B cell (primary cell): Measurements from ENCODE around the gene MYO1E. TPM values are rescaled to one million over a fixed set of nuclear protein-coding genes. Genes with fewer than 3 reads are reported as not detected.

ENCODE experiments used
- ATAC-seq: fragments of 200-7000 bp; cut with Tn5 transposase; one replicate; pipeline ENCODE4 v1.10.0; 2021; ENCODE audit warnings: low read depth, mild to moderate bottlenecking, moderate number of reproducible peaks, moderate library complexity
- CTCF ChIA-PET: fragments of 350-600 bp; sonication (Branson Sonifier 250); formaldehyde crosslinking; loops from one replicate; lab custom pipeline; 2021; ENCODE audit warnings: antibody characterized with exemption, inconsistent platforms; lab: Charles Lee
- POLR2A ChIA-PET: fragments of 350-600 bp; sonication (Branson Sonifier 250); formaldehyde crosslinking; loops from one replicate; lab custom pipeline; 2021; ENCODE audit warnings: antibody characterized with exemption; lab: Charles Lee
- DNase-seq: peaks from one replicate; pipeline ENCODE4 v3.0.0; 2013
- H2AFZ ChIP-seq: 2 replicates; pipeline ENCODE4 v1.6.1; 2012; ENCODE audit warnings: mild to moderate bottlenecking, low read depth, low read length; ENCODE audit not compliant: insufficient read depth, poor library complexity, severe bottlenecking
- H3K27ac ChIP-seq, 2 donors: 1 replicate in 1 of 2; 2 replicates in 1 of 2; pipeline ENCODE4 v1.5.1; 2012 to 2013; ENCODE audit warnings: low read length in 2 of 2, mild to moderate bottlenecking in 2 of 2, moderate library complexity in 1 of 2
- H3K27me3 ChIP-seq, 4 experiments: fragments of 200-600 bp in 1 of 4; sonication (generic) in 1 of 4; replicated peaks in 1 of 4; 1 replicate in 2 of 4; 2 replicates in 2 of 4; pipeline versions ENCODE4 v1.6.1 to v1.7.0; 2013 to 2016; ENCODE audit warnings: low read length in 3 of 4, mild to moderate bottlenecking in 2 of 4, mixed read lengths in 1 of 4, moderate library complexity in 1 of 4; ENCODE audit not compliant: insufficient read depth in 4 of 4, control insufficient read depth in 3 of 4; ENCODE audit errors: control extremely low read depth in 1 of 4
- H3K36me3 ChIP-seq, 2 experiments: replicated peaks in 1 of 2; 1 replicate in 1 of 2; 2 replicates in 1 of 2; pipeline versions ENCODE4 v1.6.1 to v1.7.1; 2013; ENCODE audit warnings: low read length in 1 of 2; ENCODE audit not compliant: insufficient read depth in 2 of 2, control insufficient read depth in 1 of 2; ENCODE audit errors: control extremely low read depth in 1 of 2, extremely low read depth in 1 of 2
- H3K4me1 ChIP-seq, 2 donors: fragments of 200-600 bp in 1 of 2; sonication (generic) in 1 of 2; 1 replicate in 1 of 2; 2 replicates in 1 of 2; pipeline versions ENCODE4 v1.5.1 to v1.6.1; 2013 to 2017; ENCODE audit warnings: low read length in 2 of 2; ENCODE audit not compliant: control insufficient read depth in 2 of 2, insufficient read depth in 2 of 2
- H3K4me2 ChIP-seq: replicated peaks from 2 replicates; pipeline ENCODE3; 2012; ENCODE audit warnings: mild to moderate bottlenecking, low read depth, low read length; ENCODE audit not compliant: poor library complexity, severe bottlenecking
- H3K4me3 ChIP-seq, 5 experiments: fragments of 200-600 bp in 1 of 5; sonication (generic) in 1 of 5; 1 replicate in 3 of 5; 2 replicates in 2 of 5; pipeline versions ENCODE4 v1.5.1 to v1.7.0; 2011 to 2016; ENCODE audit warnings: low read length in 4 of 5, mild to moderate bottlenecking in 4 of 5, low read depth in 2 of 5, control low read depth in 1 of 5, moderate library complexity in 1 of 5; ENCODE audit not compliant: insufficient read depth in 1 of 5; ENCODE audit errors: control extremely low read depth in 1 of 5, extremely low read depth in 1 of 5
- H3K79me2 ChIP-seq: fragments of 200-600 bp; sonication (generic); one replicate; pipeline ENCODE4 v1.6.0; 2016; ENCODE audit warnings: low read length; ENCODE audit not compliant: control insufficient read depth, insufficient read depth
- H3K9ac ChIP-seq: fragments of 200-600 bp; sonication (generic); 2 replicates; pipeline ENCODE4 v1.6.1; 2017; ENCODE audit warnings: mild to moderate bottlenecking, low read length, moderate library complexity
- H3K9me3 ChIP-seq, 3 donors: one replicate each; pipeline versions ENCODE4 v1.6.1 to v1.7.1; 2013; ENCODE audit warnings: low read length in 2 of 3; ENCODE audit not compliant: control insufficient read depth in 2 of 3, insufficient read depth in 1 of 3; ENCODE audit errors: control extremely low read depth in 1 of 3
- H4K20me1 ChIP-seq: 2 replicates; pipeline ENCODE4 v1.6.0; 2012; ENCODE audit warnings: mild to moderate bottlenecking, low read length; ENCODE audit not compliant: insufficient read depth, control insufficient read depth, poor library complexity, severe bottlenecking
- H3K27ac Mint-ChIP-seq: one replicate; pipeline ENCODE4 v1.8.0; 2021; ENCODE audit warnings: mixed read lengths
- H3K27me3 Mint-ChIP-seq: one replicate; pipeline ENCODE4 v1.8.0; 2021; ENCODE audit warnings: mixed read lengths
- H3K4me1 Mint-ChIP-seq: one replicate; pipeline ENCODE4 v1.8.0; 2021; ENCODE audit warnings: mixed read lengths
- H3K4me3 Mint-ChIP-seq: one replicate; pipeline ENCODE4 v1.8.0; 2021; ENCODE audit warnings: mixed read lengths
- H3K9me3 Mint-ChIP-seq: one replicate; pipeline ENCODE4 v1.8.0; 2022; ENCODE audit warnings: mixed read lengths; ENCODE audit not compliant: insufficient read depth
- EZH2 ChIP-seq: IDR thresholded peaks from 2 replicates; pipeline ENCODE4 v1.6.1; 2012; ENCODE audit warnings: borderline replicate concordance, low read depth, mild to moderate bottlenecking, moderate library complexity, low read length; ENCODE audit not compliant: insufficient read depth, poor library complexity, severe bottlenecking
- WGBS: methylation state at CpG from one replicate; pipeline ENCODE4 v1.1.5; 2013; ENCODE audit warnings: missing lambda C conversion rate; ENCODE audit not compliant: insufficient coverage; 5-methylcytosine and 5-hydroxymethylcytosine counted together
- intact Hi-C: fragments of 100-400 bp; cut with micrococcal nuclease; formaldehyde crosslinking; loops from one replicate; pipeline ENCODE4 v1.10.0; 2022
- polyA plus RNA-seq: library from polyadenylated mRNA; depleted of rRNA; stranded (reverse); fragments of >200 nt; gene quantifications from 2 replicates; pipeline ENCODE4 v1.2.3, GENCODE V29; 2012
- total RNA-seq, 2 donors: library from RNA; stranded (reverse); fragments of 120-200 nt in 1 of 2; gene quantifications; 1 replicate in 1 of 2; 2 replicates in 1 of 2; pipeline versions ENCODE4 v1.2.3 to v1.2.4, GENCODE V29; 2013 to 2022
- TF ChIP-seq, protein P1 (sequence below): fragments of 200-600 bp; IDR thresholded peaks from one replicate; pipeline ENCODE4 v1.8.0; 2022; ENCODE audit warnings: antibody characterized with exemption, mild to moderate bottlenecking

The MYO1E gene
- total and polyA plus RNA-seq, 2 donors (not counting 1 experiment from before 2014, with no cell fraction given): 11.9 to 100.0 TPM

DNA sequence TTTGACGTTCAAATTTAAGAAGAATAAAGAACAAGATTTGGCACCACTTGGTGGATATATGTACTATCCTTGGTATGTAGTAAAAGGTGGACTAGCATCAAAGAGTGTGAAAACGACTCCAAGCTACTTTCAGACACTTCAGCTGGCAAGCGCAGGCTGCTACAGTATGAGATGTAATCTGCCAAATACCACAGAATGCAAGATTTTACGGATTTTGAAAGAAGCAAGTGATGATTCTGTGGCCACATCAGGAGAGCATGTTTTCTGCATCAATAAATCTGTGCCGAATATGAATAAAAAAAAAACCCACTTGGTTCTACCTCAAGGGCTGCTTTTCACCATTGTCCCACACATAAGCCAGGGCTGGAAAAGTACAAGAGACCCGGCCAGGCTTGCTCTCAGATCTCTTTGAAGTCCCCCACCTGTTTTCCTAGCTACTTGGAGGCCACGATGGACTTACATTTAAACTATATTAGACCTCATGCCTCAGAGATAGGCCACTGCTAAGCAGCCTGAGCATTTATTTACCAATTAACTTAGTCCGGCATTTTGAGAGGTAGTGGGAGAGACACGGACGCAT is 37.4 kb downstream of the MYO1E start:
- Histone ChIP-seq H2AFZ (no peak overlapping the region), H3K27ac (no peak overlapping the region), H3K9ac (no peak overlapping the region), H3K4me1 (peaks cover 31 to 44% of the 10 kb centered on the region in 2 donors), H3K79me2 (peaks cover 98% of the 10 kb centered on the region), H3K9me3 (no peaks in the 10 kb centered on the region), H4K20me1 (peaks cover 18% of the 10 kb centered on the region), H3K4me2 (peak overlapping the region; percentile 0), H3K4me3 (no peak overlapping the region), H3K27me3 (no peaks in the 10 kb centered on the region), H3K36me3 (no peaks in the 10 kb centered on the region)
- intact Hi-C loops: no loop called here
- H3K9me3 Mint-ChIP-seq: no peaks in the 10 kb centered on the region
- peak overlapping the region; percentile 55 for H3K27ac Mint-ChIP-seq
- DNase-seq (no peak), ATAC-seq (peak; percentile 21)
- WGBS: 91% methylated on average over 9 of the region's 10 CpGs
- ChIA-PET POLR2A (interaction anchor here (0.5 to 0.6 kb wide), 2 partner anchors 10 to 80 kb away, joined by 3 to 4 read pairs; no protein-coding TSS in a partner anchor), CTCF (interaction anchor here (0.9 to 1.7 kb wide), 2 partner anchors 76 to 77 kb away, joined by 3 to 4 read pairs; no protein-coding TSS in a partner anchor)
- no peaks in the 10 kb centered on the region for H3K27me3 Mint-ChIP-seq
- TF ChIP-seq EZH2: no peak
- TF ChIP-seq, protein P1, sequence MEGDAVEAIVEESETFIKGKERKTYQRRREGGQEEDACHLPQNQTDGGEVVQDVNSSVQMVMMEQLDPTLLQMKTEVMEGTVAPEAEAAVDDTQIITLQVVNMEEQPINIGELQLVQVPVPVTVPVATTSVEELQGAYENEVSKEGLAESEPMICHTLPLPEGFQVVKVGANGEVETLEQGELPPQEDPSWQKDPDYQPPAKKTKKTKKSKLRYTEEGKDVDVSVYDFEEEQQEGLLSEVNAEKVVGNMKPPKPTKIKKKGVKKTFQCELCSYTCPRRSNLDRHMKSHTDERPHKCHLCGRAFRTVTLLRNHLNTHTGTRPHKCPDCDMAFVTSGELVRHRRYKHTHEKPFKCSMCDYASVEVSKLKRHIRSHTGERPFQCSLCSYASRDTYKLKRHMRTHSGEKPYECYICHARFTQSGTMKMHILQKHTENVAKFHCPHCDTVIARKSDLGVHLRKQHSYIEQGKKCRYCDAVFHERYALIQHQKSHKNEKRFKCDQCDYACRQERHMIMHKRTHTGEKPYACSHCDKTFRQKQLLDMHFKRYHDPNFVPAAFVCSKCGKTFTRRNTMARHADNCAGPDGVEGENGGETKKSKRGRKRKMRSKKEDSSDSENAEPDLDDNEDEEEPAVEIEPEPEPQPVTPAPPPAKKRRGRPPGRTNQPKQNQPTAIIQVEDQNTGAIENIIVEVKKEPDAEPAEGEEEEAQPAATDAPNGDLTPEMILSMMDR: no peak
- peaks cover 58% of the 10 kb centered on the region for H3K4me1 Mint-ChIP-seq
- peak overlapping the region; percentile 45 for H3K4me3 Mint-ChIP-seq

DNA sequence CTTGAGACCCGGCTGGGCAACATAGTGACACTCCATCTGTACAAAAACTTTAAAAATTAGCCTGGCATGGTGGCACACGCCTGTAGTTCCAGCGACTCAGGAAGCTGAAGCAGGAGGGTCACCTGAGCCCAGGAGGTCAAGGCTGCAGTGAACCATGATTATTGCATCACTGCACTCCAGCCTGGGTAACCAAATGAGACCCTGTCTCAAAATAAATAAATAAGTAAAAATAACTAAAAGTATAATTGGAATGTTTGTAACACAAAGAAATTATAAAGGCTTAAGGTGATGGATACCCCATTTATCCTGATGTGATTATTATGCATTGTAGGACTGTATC is 38.6 kb downstream of the MYO1E start:
- DNase-seq: no peak
- ChIA-PET CTCF (interaction anchor here (1.3 to 1.7 kb wide), 2 partner anchors 12 to 79 kb away, joined by 3 read pairs; no protein-coding TSS in a partner anchor), POLR2A (no interaction called here)
- Histone ChIP-seq H3K9me3 (no peaks in the 10 kb centered on the region), H3K9ac (no peak overlapping the region), H3K36me3 (no peaks in the 10 kb centered on the region), H3K4me2 (no peak overlapping the region), H3K79me2 (peaks cover 98% of the 10 kb centered on the region), H2AFZ (no peak overlapping the region), H3K27me3 (no peaks in the 10 kb centered on the region), H3K4me3 (no peak overlapping the region), H3K4me1 (peaks cover 43 to 56% of the 10 kb centered on the region in 2 donors), H4K20me1 (peaks cover 14% of the 10 kb centered on the region), H3K27ac (no peak overlapping the region)
- 92% methylated on average over 3 of the region's 3 CpGs for WGBS
- Mint-ChIP-seq H3K27ac (peak overlapping the region; percentile 42), H3K9me3 (no peaks in the 10 kb centered on the region), H3K4me3 (no peak overlapping the region), H3K27me3 (no peaks in the 10 kb centered on the region), H3K4me1 (peaks cover 67% of the 10 kb centered on the region)
- TF ChIP-seq, protein P1: no peak
- TF ChIP-seq EZH2: no peak
- ATAC-seq: no peak
- intact Hi-C loops: no loop called here
